Keratinocyte (primary cell): Measurements from ENCODE around the gene HDGF. TPM values are rescaled to one million over a fixed set of nuclear protein-coding genes. Genes with fewer than 3 reads are reported as not detected.

Experiments
- DNase-seq: peaks from one replicate; pipeline ENCODE4 v3.0.0-alpha.2; 2011; ENCODE audit warnings: low read depth, missing footprints, low spot score
- FAIRE-seq: peaks from 2 replicates; lab custom pipeline; 2011; peaks lifted over from hg19 to GRCh38; lab: Jason Lieb, UNC
- H2AFZ ChIP-seq: 2 replicates; pipeline ENCODE4 v1.6.0; 2012; ENCODE audit warnings: low read length, control low read depth, inconsistent platforms; ENCODE audit not compliant: control insufficient read depth
- H3K27ac ChIP-seq: 2 replicates; pipeline ENCODE4 v1.5.1; 2011; ENCODE audit warnings: low read length; ENCODE audit not compliant: control insufficient read depth, insufficient read depth
- H3K27me3 ChIP-seq: 3 replicates; pipeline ENCODE4 v1.6.0; 2011; ENCODE audit warnings: low read length; ENCODE audit not compliant: control insufficient read depth, insufficient read depth; ENCODE audit errors: extremely low read depth
- H3K36me3 ChIP-seq, 2 experiments: 2 replicates in 1 of 2; 3 replicates in 1 of 2; pipeline ENCODE4 v1.5.1; 2011; ENCODE audit warnings: low read length in 2 of 2, mild to moderate bottlenecking in 1 of 2; ENCODE audit not compliant: control insufficient read depth in 2 of 2, insufficient read depth in 2 of 2; ENCODE audit errors: extremely low read depth in 1 of 2
- H3K4me1 ChIP-seq: 3 replicates; pipeline ENCODE4 v1.5.1; 2011; ENCODE audit warnings: low read length; ENCODE audit not compliant: control insufficient read depth, insufficient read depth; ENCODE audit errors: extremely low read depth
- H3K4me2 ChIP-seq: 3 replicates; pipeline ENCODE4 v1.6.0; 2011; ENCODE audit warnings: low read depth, low read length; ENCODE audit not compliant: control insufficient read depth, insufficient read depth; ENCODE audit errors: extremely low read depth
- H3K4me3 ChIP-seq, 3 experiments: fragments of 200-600 bp in 1 of 3; sonication (generic) in 1 of 3; 2 replicates in 2 of 3; 3 replicates in 1 of 3; pipeline ENCODE4 v1.5.1; 2011 to 2016; ENCODE audit warnings: low read length in 3 of 3, mild to moderate bottlenecking in 3 of 3, control low read depth in 2 of 3, inconsistent platforms in 1 of 3, low read depth in 1 of 3, mixed read lengths in 1 of 3, mixed run types in 1 of 3, moderate library complexity in 1 of 3; ENCODE audit not compliant: control insufficient read depth in 2 of 3, insufficient read depth in 2 of 3; ENCODE audit errors: extremely low read depth in 1 of 3
- H3K79me2 ChIP-seq: 2 replicates; pipeline ENCODE4 v1.6.0; 2012; ENCODE audit warnings: low read length; ENCODE audit not compliant: control insufficient read depth, insufficient read depth
- H3K9ac ChIP-seq: 3 replicates; pipeline ENCODE4 v1.6.0; 2011; ENCODE audit warnings: low read length; ENCODE audit not compliant: control insufficient read depth, insufficient read depth; ENCODE audit errors: extremely low read depth
- H3K9me1 ChIP-seq: 3 replicates; pipeline ENCODE4 v1.6.0; 2011; ENCODE audit warnings: low read length; ENCODE audit not compliant: control insufficient read depth, insufficient read depth; ENCODE audit errors: extremely low read depth
- H3K9me3 ChIP-seq: 2 replicates; pipeline ENCODE4 v1.5.1; 2012; ENCODE audit warnings: low read depth, low read length; ENCODE audit not compliant: control insufficient read depth
- H4K20me1 ChIP-seq: 3 replicates; pipeline ENCODE4 v1.6.0; 2011; ENCODE audit warnings: low read length; ENCODE audit not compliant: control insufficient read depth, insufficient read depth; ENCODE audit errors: extremely low read depth
- CTCF ChIP-seq, 3 experiments: IDR thresholded peaks in 1 of 3; conservative IDR thresholded peaks in 1 of 3; optimal IDR thresholded peaks in 1 of 3; 2 replicates in 2 of 3; 3 replicates in 1 of 3; pipeline versions ENCODE3 to v1.5.1; 2011; ENCODE audit warnings: low read length in 3 of 3, mild to moderate bottlenecking in 3 of 3, moderate library complexity in 2 of 3, control low read depth in 1 of 3, inconsistent platforms in 1 of 3; ENCODE audit not compliant: insufficient read depth in 2 of 3; ENCODE audit errors: extremely low read depth in 1 of 3
- EZH2 ChIP-seq: IDR thresholded peaks from one replicate; pipeline ENCODE4 v1.6.1; 2012; ENCODE audit warnings: inconsistent platforms, mild to moderate bottlenecking, low read length, moderate library complexity
- dilution Hi-C: fragments of 300-500 bp; cut with MboI; formaldehyde crosslinking; loops from one replicate; pipeline ENCODE4 v1.7.0; 2020; ENCODE audit warnings: low sequenced_read_pairs; ENCODE audit not compliant: extremely low pct_ligation_motif_present
- polyA plus RNA-seq, 5 experiments: library from polyadenylated mRNA; depleted of rRNA in 3 of 5; stranded (reverse) in 3 of 5; stranded (forward) in 1 of 5; unstranded in 1 of 5; fragments of >200 nt; gene quantifications; 1 replicate in 1 of 5; 2 replicates in 3 of 5; 3 replicates in 1 of 5; pipeline versions ENCODE4 v1.2.1 to v1.2.3, GENCODE V29; 2011 to 2012; ENCODE audit warnings: missing spikeins in 2 of 5, low read depth in 1 of 5, low replicate concordance in 1 of 5

Gene HDGF
- polyA plus RNA-seq, 1 donor (not counting 4 experiments of a cell fraction or from before 2014, with no cell fraction given) = 240 TPM

- FAIRE-seq (no peak), DNase-seq (no peak)
- dilution Hi-C loops = no loop called here
- Histone ChIP-seq H4K20me1 (no peaks in the 10 kb centered on the region), H3K4me2 (no peak overlapping the region), H3K9ac (no peak overlapping the region), H3K27ac (no peak overlapping the region), H3K4me1 (peaks cover 37% of the 10 kb centered on the region), H3K4me3 (no peak overlapping the region), H3K36me3 (no peaks in the 10 kb centered on the region), H2AFZ (no peak overlapping the region), H3K9me1 (no peaks in the 10 kb centered on the region), H3K27me3 (peaks cover 20% of the 10 kb centered on the region), H3K9me3 (no peaks in the 10 kb centered on the region), H3K79me2 (no peaks in the 10 kb centered on the region)
- TF ChIP-seq EZH2 = no peak
- TF ChIP-seq CTCF (optimal IDR thresholded peaks at IDR 0.05 in 1 of 3, IDR thresholded peaks at IDR 0.05 in 1 of 3, conservative IDR thresholded peaks at IDR 0.05 in 1 of 3; ENCODE audit: extremely low read depth in 1 of 3, insufficient read depth in 2 of 3, low read length in 3 of 3) = no peak
Measured at GRCh38 chr1:156707417-156708217, 43.9 kb downstream of the HDGF start.

- Histone ChIP-seq H3K36me3 (no peaks in the 10 kb centered on the region), H4K20me1 (no peaks in the 10 kb centered on the region), H3K9me1 (no peaks in the 10 kb centered on the region), H3K27me3 (peaks cover 20% of the 10 kb centered on the region), H3K27ac (no peak overlapping the region), H3K4me1 (peaks cover 37% of the 10 kb centered on the region), H3K9me3 (no peaks in the 10 kb centered on the region), H3K4me3 (peak overlapping the region in 2 of 3 experiments; percentile 2 to 50), H3K4me2 (peak overlapping the region; percentile 89), H3K9ac (no peak overlapping the region), H3K79me2 (no peaks in the 10 kb centered on the region), H2AFZ (no peak overlapping the region)
- DNase-seq (no peak), FAIRE-seq (no peak)
- no peak for TF ChIP-seq EZH2
- no peak for TF ChIP-seq CTCF (optimal IDR thresholded peaks at IDR 0.05 in 1 of 3, IDR thresholded peaks at IDR 0.05 in 1 of 3, conservative IDR thresholded peaks at IDR 0.05 in 1 of 3; ENCODE audit: extremely low read depth in 1 of 3, insufficient read depth in 2 of 3, low read length in 3 of 3)
- dilution Hi-C loops = no loop called here
Measured at GRCh38 chr1:156706657-156707416, 44.6 kb downstream of the HDGF start.
